NK-92 (cell line): ENCODE measurements around the gene DNMBP.
"Not testable (repeated sequence)": the region's sequence is repeated elsewhere in the genome, so short reads cannot be mapped to it uniquely, and the experiment has no call there.

ENCODE experiments used
- DNase-seq: peaks from one replicate; lab custom pipeline; 2025; ENCODE audit not compliant: unreplicated experiment; lab: John Stamatoyannopoulos, UW

DNMBP gene

GRCh38 chr10:100020142-100020885 lies 10.6 kb upstream of the DNMBP start:
- no peak for DNase-seq

GRCh38 chr10:100019787-100020141 lies 10.0 kb upstream of the DNMBP start:
- DNase-seq = no peak

- DNase-seq = no peak
Measured at GRCh38 chr10:100014071-100014762, 4.5 kb upstream of the DNMBP start.

GRCh38 chr10:100013621-100014020 lies 3.9 kb upstream of the DNMBP start:
- no peak for DNase-seq

GRCh38 chr10:100011906-100012305 lies 2.2 kb upstream of the DNMBP start:
- not testable (repeated sequence) for DNase-seq

GRCh38 chr10:100009283-100009792 lies 409 bp downstream of the DNMBP start:
- no peak for DNase-seq

GRCh38 chr10:100008708-100009282 lies 952 bp downstream of the DNMBP start:
- no peak for DNase-seq

- no peak for DNase-seq
Measured at GRCh38 chr10:100008142-100008522, 1.6 kb downstream of the DNMBP start.

GRCh38 chr10:100007231-100008141 lies 2.3 kb downstream of the DNMBP start:
- no peak for DNase-seq

- no peak for DNase-seq
Measured at GRCh38 chr10:100006243-100006886, 3.4 kb downstream of the DNMBP start.

- DNase-seq = no peak
Measured at GRCh38 chr10:100004805-100005510, 4.8 kb downstream of the DNMBP start.

- no peak for DNase-seq
Measured at GRCh38 chr10:100000109-100000644, 9.6 kb downstream of the DNMBP start.

- DNase-seq = no peak
Measured at GRCh38 chr10:99999319-100000108, 10.2 kb downstream of the DNMBP start.

- DNase-seq = no peak
Measured at GRCh38 chr10:99998889-99999288, 10.9 kb downstream of the DNMBP start.

- no peak for DNase-seq
Measured at GRCh38 chr10:99996671-99997648, 12.8 kb downstream of the DNMBP start.

GRCh38 chr10:99995713-99996112 lies 14.0 kb downstream of the DNMBP start:
- no peak for DNase-seq

- no peak for DNase-seq
Measured at GRCh38 chr10:99995269-99995668, 14.5 kb downstream of the DNMBP start.

GRCh38 chr10:99994801-99995200 lies 14.9 kb downstream of the DNMBP start:
- DNase-seq = no peak
